MM.1S (cell line): ENCODE measurements around the gene EPM2A.

Source experiments
- EZH2 ChIP-seq: fragments of 300-600 bp; sonication (generic); optimal IDR thresholded peaks from 2 replicates; pipeline ENCODE3; 2017; ENCODE audit warnings: low read depth, mild to moderate bottlenecking, antibody characterized with exemption, low read length, mixed read lengths
- TF ChIP-seq, protein P1 (sequence below): fragments of 300-600 bp; sonication (generic); IDR thresholded peaks from 2 replicates; pipeline ENCODE4 v1.5.1; 2016; ENCODE audit warnings: antibody characterized with exemption, low read length, mixed read lengths

DNA sequence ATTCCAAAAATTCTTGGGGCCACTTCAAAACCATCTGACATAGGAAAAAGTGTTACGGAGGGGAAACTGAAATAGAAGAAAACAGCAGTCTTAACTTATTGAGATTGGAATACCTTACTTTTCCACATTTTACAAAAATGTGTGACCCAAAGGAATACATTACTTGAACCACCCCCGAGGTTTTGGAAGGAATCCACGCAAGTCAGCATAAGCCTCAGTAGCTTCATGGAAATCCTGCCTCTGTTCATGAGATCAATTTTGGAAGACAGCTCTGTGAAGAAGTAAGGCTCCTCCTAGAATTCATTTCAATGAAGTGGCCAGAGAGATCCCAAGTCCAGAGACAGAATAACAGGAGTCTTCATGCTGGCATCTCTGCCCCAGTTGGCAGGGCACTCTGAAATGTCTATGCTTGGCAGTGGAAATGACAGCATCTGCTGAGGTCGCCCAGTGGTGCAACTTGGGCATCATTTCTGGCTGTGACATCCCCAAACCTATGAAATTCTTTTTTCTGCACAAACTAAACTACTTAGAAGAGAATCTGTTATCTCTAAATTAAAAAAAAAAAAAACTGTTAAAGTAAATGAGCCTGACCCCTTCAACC, 132.5 kb downstream of the EPM2A start:
- TF ChIP-seq, protein P1, sequence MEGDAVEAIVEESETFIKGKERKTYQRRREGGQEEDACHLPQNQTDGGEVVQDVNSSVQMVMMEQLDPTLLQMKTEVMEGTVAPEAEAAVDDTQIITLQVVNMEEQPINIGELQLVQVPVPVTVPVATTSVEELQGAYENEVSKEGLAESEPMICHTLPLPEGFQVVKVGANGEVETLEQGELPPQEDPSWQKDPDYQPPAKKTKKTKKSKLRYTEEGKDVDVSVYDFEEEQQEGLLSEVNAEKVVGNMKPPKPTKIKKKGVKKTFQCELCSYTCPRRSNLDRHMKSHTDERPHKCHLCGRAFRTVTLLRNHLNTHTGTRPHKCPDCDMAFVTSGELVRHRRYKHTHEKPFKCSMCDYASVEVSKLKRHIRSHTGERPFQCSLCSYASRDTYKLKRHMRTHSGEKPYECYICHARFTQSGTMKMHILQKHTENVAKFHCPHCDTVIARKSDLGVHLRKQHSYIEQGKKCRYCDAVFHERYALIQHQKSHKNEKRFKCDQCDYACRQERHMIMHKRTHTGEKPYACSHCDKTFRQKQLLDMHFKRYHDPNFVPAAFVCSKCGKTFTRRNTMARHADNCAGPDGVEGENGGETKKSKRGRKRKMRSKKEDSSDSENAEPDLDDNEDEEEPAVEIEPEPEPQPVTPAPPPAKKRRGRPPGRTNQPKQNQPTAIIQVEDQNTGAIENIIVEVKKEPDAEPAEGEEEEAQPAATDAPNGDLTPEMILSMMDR: no peak
- TF ChIP-seq EZH2: no peak
